Head of caudate nucleus (tissue), 42 donors: ENCODE results near the gene PIGM.

Experiments
- DNase-seq, 42 donors: peaks; one replicate each; pipeline versions ENCODE4 v3.0.0 to v3.0.0-alpha.2; 2020 to 2021; ENCODE audit warnings: mixed read lengths in 7 of 42
- intact Hi-C: fragments of 100-400 bp; cut with DNase I; formaldehyde crosslinking; loops from one replicate; pipeline ENCODE4 v1.15.0; 2022

PIGM gene

DNA sequence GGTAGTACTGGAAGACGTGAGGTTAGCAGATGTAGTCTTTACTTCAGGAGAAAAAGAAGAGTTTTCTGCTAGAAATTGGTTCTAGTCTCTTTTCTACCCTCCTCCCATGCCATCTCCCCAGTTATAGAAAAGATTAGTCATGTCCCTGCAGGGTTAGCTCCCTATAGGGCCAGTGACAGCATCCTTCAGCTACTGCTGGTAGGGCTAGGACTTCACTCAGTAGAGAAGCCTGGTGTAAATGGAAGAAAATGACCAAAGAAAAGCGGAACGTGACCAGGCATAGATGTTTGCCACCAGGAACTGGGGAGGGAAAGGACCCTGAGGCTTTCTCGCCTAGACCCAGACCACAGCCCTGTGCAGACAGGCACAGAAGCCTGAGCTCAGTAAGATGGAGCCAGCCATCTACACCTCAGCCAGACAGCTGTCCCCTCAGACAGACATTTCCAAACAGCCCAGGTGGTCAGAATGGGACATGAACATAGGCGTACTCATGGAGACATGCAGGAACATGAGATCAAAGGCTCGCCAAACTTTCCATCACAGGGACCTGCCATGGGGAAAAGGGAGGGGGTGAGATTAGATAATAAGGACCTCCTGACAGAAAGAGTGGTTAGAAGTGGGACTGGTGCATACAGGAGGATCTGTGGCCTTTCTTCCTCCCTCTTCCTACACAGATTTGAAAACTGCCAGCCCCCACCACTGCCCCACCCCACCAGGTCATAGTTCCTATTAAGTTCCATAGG is 54.3 kb downstream of the PIGM start:
- intact Hi-C loops, result no loop called here
- no peak for DNase-seq
